Dermis microvascular lymphatic vessel endothelial cell (primary cell): ENCODE measurements around the gene FOXN4. TPM values are rescaled to one million over a fixed set of nuclear protein-coding genes. Genes with fewer than 3 reads are reported as not detected.

Experiments
- total RNA-seq: library from RNA; depleted of rRNA; stranded (reverse); fragments of >200 nt; gene quantifications from 2 replicates; pipeline ENCODE4 v1.2.1, GENCODE V29; 2014

Gene FOXN4
- total RNA-seq, 1 donor from 2014 or later, result not detected

Other genes with a start within 250 kb of the FOXN4 start
- 4.3 and 5.5 TPM in 2 replicates for gene ALKBH2, start 215.8 kb downstream of the FOXN4 start, total RNA-seq
- 21.8 and 24.7 TPM in 2 replicates for gene UNG, start 211.7 kb downstream of the FOXN4 start, total RNA-seq
- 1.7 and 6.8 TPM in 2 replicates for gene ACACB, start 192.7 kb downstream of the FOXN4 start, total RNA-seq
- not detected in 2 replicates for gene MYO1H, start 38.6 kb upstream of the FOXN4 start, total RNA-seq
- gene KCTD10, start 168.0 kb upstream of the FOXN4 start, total RNA-seq, result 74.5 and 95.6 TPM in 2 replicates
- 23.0 and 29.0 TPM in 2 replicates for gene UBE3B, start 168.3 kb upstream of the FOXN4 start, total RNA-seq